ENCODE measurements around the gene KNDC1. TPM values are rescaled to one million over a fixed set of nuclear protein-coding genes. Genes with fewer than 3 reads are reported as not detected.

KNDC1 gene
- total and polyA plus RNA-seq, 3 donors from 2014 or later, result 4.2 to 19.8 (median 13.3) TPM

- no peak overlapping the region for H3K4me3 ChIP-seq
- intact Hi-C loops (cut with DNase I; ENCODE audit: low total_unique reads), result no loop called here
- no peaks in the 10 kb centered on the region for H3K4me1 ChIP-seq
- H3K27me3 ChIP-seq, result no peaks in the 10 kb centered on the region
- H3K27ac ChIP-seq, result no peak overlapping the region
- no peak for DNase-seq
- no peaks in the 10 kb centered on the region for H3K36me3 ChIP-seq (ENCODE audit: low read depth, missing control alignments)
- 87 to 89% methylated on average over 9 to 38 of the region's 38 CpGs for WGBS, 2 donors
- no peaks in the 10 kb centered on the region for H3K9me3 ChIP-seq
- no peak for TF ChIP-seq POLR2A (IDR thresholded peaks at IDR 0.05)
These were observed 28.1 kb downstream of the KNDC1 start for GRCh38 chr10:133187906-133188681.

GRCh38 chr10:133189256-133189655 is 29.2 kb downstream of the KNDC1 start:
- H3K9me3 ChIP-seq, result no peaks in the 10 kb centered on the region
- DNase-seq, result no peak
- H3K36me3 ChIP-seq (ENCODE audit: low read depth, missing control alignments), result no peaks in the 10 kb centered on the region
- 95 to 100% methylated on average over 2 to 22 of the region's 22 CpGs for WGBS, 2 donors
- H3K4me1 ChIP-seq, result no peaks in the 10 kb centered on the region
- intact Hi-C loops (cut with DNase I; ENCODE audit: low total_unique reads), result no loop called here
- H3K27ac ChIP-seq, result no peak overlapping the region
- H3K27me3 ChIP-seq, result no peaks in the 10 kb centered on the region
- H3K4me3 ChIP-seq, result no peak overlapping the region
- no peak for TF ChIP-seq POLR2A (IDR thresholded peaks at IDR 0.05)
- TF ChIP-seq CTCF (IDR thresholded peaks at IDR 0.05), result no peak

DNA sequence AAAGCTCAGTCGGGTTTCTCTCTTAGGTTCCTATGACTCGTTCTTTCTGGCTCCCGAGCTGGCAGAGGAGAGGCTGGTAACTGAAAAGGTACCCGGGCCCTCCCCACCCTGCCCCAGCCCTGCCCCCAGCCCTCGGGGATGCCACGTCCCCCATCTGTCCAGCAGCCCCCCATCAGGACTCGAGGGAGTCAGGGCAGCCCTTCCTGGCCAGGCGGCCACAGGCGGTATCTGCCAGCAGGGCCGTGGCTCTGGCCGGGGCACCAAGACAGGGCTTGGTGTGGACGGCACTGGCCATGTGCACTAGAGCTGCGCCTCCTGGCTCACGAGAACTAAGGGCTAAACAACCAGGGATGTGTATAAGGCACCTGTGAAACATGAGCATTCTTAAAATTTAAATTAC is 29.7 kb downstream of the KNDC1 start:
- H3K27me3 ChIP-seq, result no peaks in the 10 kb centered on the region
- no peak for DNase-seq
- no peak overlapping the region for H3K27ac ChIP-seq
- no peaks in the 10 kb centered on the region for H3K36me3 ChIP-seq (ENCODE audit: low read depth, missing control alignments)
- H3K4me3 ChIP-seq, result no peak overlapping the region
- H3K9me3 ChIP-seq, result no peaks in the 10 kb centered on the region
- TF ChIP-seq CTCF (IDR thresholded peaks at IDR 0.05), result no peak
- TF ChIP-seq POLR2A (IDR thresholded peaks at IDR 0.05), result no peak
- H3K4me1 ChIP-seq, result no peaks in the 10 kb centered on the region
- 92 to 100% methylated on average over 9 to 14 of the region's 14 CpGs for WGBS, 2 donors
- intact Hi-C loops (cut with DNase I; ENCODE audit: low total_unique reads), result no loop called here

DNA sequence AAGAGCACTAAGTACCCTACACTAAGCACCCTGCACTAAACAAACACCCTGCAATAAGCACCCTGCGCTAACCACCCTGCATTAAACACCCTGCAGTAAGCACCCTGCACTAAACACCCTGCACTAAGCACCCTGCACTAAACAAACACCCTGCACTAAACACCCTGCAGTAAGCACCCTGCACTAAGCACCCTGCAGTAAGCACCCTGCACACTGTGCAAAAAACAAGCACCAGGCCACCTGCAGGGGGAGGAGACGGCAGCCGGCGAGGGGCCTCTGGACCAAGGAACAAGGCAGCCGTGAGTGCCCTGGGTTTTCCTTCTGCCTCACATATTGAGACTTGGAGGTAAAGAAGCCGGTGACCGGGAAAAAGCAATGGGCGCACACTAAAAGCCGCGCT is 30.2 kb downstream of the KNDC1 start:
- no peak for DNase-seq
- H3K36me3 ChIP-seq (ENCODE audit: low read depth, missing control alignments), result no peaks in the 10 kb centered on the region
- H3K9me3 ChIP-seq, result no peaks in the 10 kb centered on the region
- H3K27ac ChIP-seq, result no peak overlapping the region
- WGBS, 2 donors, result 97 to 98% methylated on average over 10 of the region's 10 CpGs
- H3K27me3 ChIP-seq, result no peaks in the 10 kb centered on the region
- intact Hi-C loops (cut with DNase I; ENCODE audit: low total_unique reads), result no loop called here
- no peak overlapping the region for H3K4me3 ChIP-seq
- no peaks in the 10 kb centered on the region for H3K4me1 ChIP-seq
- no peak for TF ChIP-seq POLR2A (IDR thresholded peaks at IDR 0.05)
- no peak for TF ChIP-seq CTCF (IDR thresholded peaks at IDR 0.05)

GRCh38 chr10:133191651-133192050 is 31.6 kb downstream of the KNDC1 start:
- Histone ChIP-seq H3K4me1 (no peaks in the 10 kb centered on the region), H3K27me3 (no peaks in the 10 kb centered on the region), H3K27ac (no peak overlapping the region), H3K36me3 (ENCODE audit: low read depth, missing control alignments) (no peaks in the 10 kb centered on the region), H3K9me3 (no peaks in the 10 kb centered on the region), H3K4me3 (no peak overlapping the region)
- WGBS, 2 donors, result 94 to 96% methylated on average over 4 of the region's 4 CpGs
- intact Hi-C loops (cut with DNase I; ENCODE audit: low total_unique reads), result no loop called here
- TF ChIP-seq POLR2A (IDR thresholded peaks at IDR 0.05), result no peak
- no peak for TF ChIP-seq CTCF (IDR thresholded peaks at IDR 0.05)
- no peak for DNase-seq
